A673 (cell line): ENCODE results near the gene STIL.

Experiments
- CTCF ChIP-seq: fragments of 300-800, 200-600 bp; sonication (generic); conservative IDR thresholded peaks from 2 replicates; pipeline ENCODE4 v1.5.1; 2017; ENCODE audit warnings: low read depth, mild to moderate bottlenecking, antibody characterized with exemption, low read length, moderate library complexity, mixed read lengths
- EZH2 ChIP-seq: fragments of 200-600 bp; sonication (generic); IDR thresholded peaks from 2 replicates; pipeline ENCODE4 v1.6.1; 2017; ENCODE audit warnings: borderline replicate concordance, low read depth, mild to moderate bottlenecking, mixed read lengths, antibody characterized with exemption, low read length; ENCODE audit not compliant: poor library complexity, severe bottlenecking

DNA sequence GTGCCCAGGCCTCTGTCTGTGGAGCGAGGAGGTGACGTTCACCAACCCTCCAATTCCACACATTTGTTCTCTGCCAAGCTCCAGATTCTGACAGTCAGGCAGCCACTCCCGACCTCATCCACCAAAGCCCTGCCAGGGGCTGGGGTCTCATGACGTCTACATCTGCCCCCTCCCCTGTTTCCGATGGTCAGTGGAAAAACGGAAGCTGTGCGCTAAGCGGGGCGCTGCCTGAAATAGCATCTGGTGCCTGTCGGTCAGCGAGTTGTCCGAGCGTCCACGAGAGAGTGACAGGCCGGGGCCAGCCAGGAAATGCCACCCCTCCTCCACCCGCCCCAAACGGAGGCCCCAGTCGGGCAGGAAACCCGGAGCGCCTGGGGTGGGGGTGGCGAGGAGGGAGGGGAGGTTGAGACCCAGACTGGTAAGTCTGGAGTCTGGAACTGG is 78.7 kb downstream of the STIL start:
- TF ChIP-seq CTCF (no peak), EZH2 (no peak)
